Right atrium auricular region (tissue), 2 donors: ENCODE results near the gene NDUFS3. TPM values are rescaled to one million over a fixed set of nuclear protein-coding genes. Genes with fewer than 3 reads are reported as not detected.
A peak's percentile ranks its signal among the peaks of the same experiment; 100 is the strongest.

Experiments
- DNase-seq: peaks from one replicate; pipeline ENCODE4 v3.0.0-alpha.2; 2019; ENCODE audit warnings: low spot score
- H3K27ac ChIP-seq, 2 donors: fragments of 200-600 bp; sonication (generic); 1 replicate in 1 of 2; 2 replicates in 1 of 2; pipeline ENCODE4 v1.5.1; 2016 to 2019
- H3K27me3 ChIP-seq, 2 donors: fragments of 200-600 bp; sonication (generic); one replicate each; pipeline versions ENCODE4 v1.5.1 to v1.6.0; 2017 to 2019
- H3K36me3 ChIP-seq: fragments of 200-600 bp; sonication (generic); one replicate; pipeline ENCODE4 v1.5.1; 2016
- H3K4me1 ChIP-seq, 2 donors: fragments of 200-600 bp; sonication (generic); one replicate each; pipeline versions ENCODE4 v1.5.1 to v1.6.0; 2017 to 2019
- H3K4me3 ChIP-seq, 2 donors: fragments of 200-600 bp; sonication (generic); 1 replicate in 1 of 2; 2 replicates in 1 of 2; pipeline ENCODE4 v1.5.1; 2017 to 2019; ENCODE audit warnings: mild to moderate bottlenecking in 1 of 2, moderate library complexity in 1 of 2
- H3K9me3 ChIP-seq, 2 donors: fragments of 200-600 bp; sonication (generic); one replicate each; pipeline ENCODE4 v1.5.1; 2019
- CTCF ChIP-seq, 2 donors: fragments of 200-600 bp; sonication (generic); IDR thresholded peaks; one replicate each; pipeline ENCODE4 v1.5.1; 2019; ENCODE audit warnings: antibody characterized with exemption in 2 of 2
- total RNA-seq, 2 donors: library from RNA; depleted of rRNA; stranded (reverse); fragments of >200 nt; gene quantifications; one replicate each; pipeline ENCODE4 v1.1.0, GENCODE V29; 2016

Gene NDUFS3
- total RNA-seq, 2 donors from 2014 or later: 93.4 to 125 TPM

GRCh38 chr11:47565340-47566148, 13.3 kb upstream of the NDUFS3 start, which contains the start of gene PTPMT1:
PTPMT1 (plus strand) TSS chr11:47565599; CDS start chr11:47565623, 24 bp downstream.
- Histone ChIP-seq H3K36me3 (no peaks in the 10 kb centered on the region), H3K27ac (peak within 1 kb of the TSS; percentile 49 to 82), H3K4me1 (peaks cover 0 to 14% of the 10 kb centered on the region in 2 donors), H3K9me3 (no peaks in the 10 kb centered on the region), H3K4me3 (peak within 1 kb of the TSS; percentile 79 to 80), H3K27me3 (no peaks in the 10 kb centered on the region)
- DNase-seq: peak; percentile 64
- no peak for TF ChIP-seq CTCF (IDR thresholded peaks at IDR 0.05)

GRCh38 chr11:47566149-47566698, 12.7 kb upstream of the NDUFS3 start:
- H3K4me3 ChIP-seq: peak overlapping the region; percentile 79 to 80

GRCh38 chr11:47569646-47570045, 9.2 kb upstream of the NDUFS3 start:
- TF ChIP-seq CTCF (IDR thresholded peaks at IDR 0.05): no peak
- Histone ChIP-seq H3K27ac (no peak overlapping the region), H3K4me3 (no peak overlapping the region), H3K4me1 (peaks cover 0 to 38% of the 10 kb centered on the region in 2 donors), H3K9me3 (no peaks in the 10 kb centered on the region), H3K27me3 (no peaks in the 10 kb centered on the region), H3K36me3 (peaks cover 20% of the 10 kb centered on the region)
- no peak for DNase-seq

More at GRCh38 chr11:47566149-47566698, 12.7 kb upstream of the NDUFS3 start:
- H3K9me3 ChIP-seq: no peaks in the 10 kb centered on the region
- no peak for TF ChIP-seq CTCF (IDR thresholded peaks at IDR 0.05)
- H3K36me3 ChIP-seq: no peaks in the 10 kb centered on the region
- peak overlapping the region; percentile 49 to 82 for H3K27ac ChIP-seq
- peaks cover 0 to 14% of the 10 kb centered on the region in 2 donors for H3K4me1 ChIP-seq
- DNase-seq: no peak
- H3K27me3 ChIP-seq: no peaks in the 10 kb centered on the region

- no peaks in the 10 kb centered on the region for H3K27me3 ChIP-seq
- no peak for DNase-seq
- H3K27ac ChIP-seq: no peak overlapping the region
- H3K36me3 ChIP-seq: peaks cover 32% of the 10 kb centered on the region
- H3K4me1 ChIP-seq: peaks cover 0 to 31% of the 10 kb centered on the region in 2 donors
- H3K4me3 ChIP-seq: no peak overlapping the region
- no peak for TF ChIP-seq CTCF (IDR thresholded peaks at IDR 0.05)
- no peaks in the 10 kb centered on the region for H3K9me3 ChIP-seq
Measured at GRCh38 chr11:47570651-47571356, 8.1 kb upstream of the NDUFS3 start.

GRCh38 chr11:47571357-47571729, 7.5 kb upstream of the NDUFS3 start:
- Histone ChIP-seq H3K27ac (no peak overlapping the region), H3K4me3 (no peak overlapping the region), H3K27me3 (no peaks in the 10 kb centered on the region), H3K4me1 (peaks cover 0 to 26% of the 10 kb centered on the region in 2 donors), H3K9me3 (no peaks in the 10 kb centered on the region), H3K36me3 (peaks cover 33% of the 10 kb centered on the region)
- TF ChIP-seq CTCF (IDR thresholded peaks at IDR 0.05): no peak
- DNase-seq: no peak
